ENCODE data around the gene SCP2. TPM values are rescaled to one million over a fixed set of nuclear protein-coding genes. Genes with fewer than 3 reads are reported as not detected.

SCP2 gene, protein sequence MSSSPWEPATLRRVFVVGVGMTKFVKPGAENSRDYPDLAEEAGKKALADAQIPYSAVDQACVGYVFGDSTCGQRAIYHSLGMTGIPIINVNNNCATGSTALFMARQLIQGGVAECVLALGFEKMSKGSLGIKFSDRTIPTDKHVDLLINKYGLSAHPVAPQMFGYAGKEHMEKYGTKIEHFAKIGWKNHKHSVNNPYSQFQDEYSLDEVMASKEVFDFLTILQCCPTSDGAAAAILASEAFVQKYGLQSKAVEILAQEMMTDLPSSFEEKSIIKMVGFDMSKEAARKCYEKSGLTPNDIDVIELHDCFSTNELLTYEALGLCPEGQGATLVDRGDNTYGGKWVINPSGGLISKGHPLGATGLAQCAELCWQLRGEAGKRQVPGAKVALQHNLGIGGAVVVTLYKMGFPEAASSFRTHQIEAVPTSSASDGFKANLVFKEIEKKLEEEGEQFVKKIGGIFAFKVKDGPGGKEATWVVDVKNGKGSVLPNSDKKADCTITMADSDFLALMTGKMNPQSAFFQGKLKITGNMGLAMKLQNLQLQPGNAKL
- total RNA-seq (2022; extraction: Qiagen RNA extraction; ENCODE audit: low read depth) = 47.0 to 69.6 TPM (median 52.0 TPM) in 5 replicates

DNA sequence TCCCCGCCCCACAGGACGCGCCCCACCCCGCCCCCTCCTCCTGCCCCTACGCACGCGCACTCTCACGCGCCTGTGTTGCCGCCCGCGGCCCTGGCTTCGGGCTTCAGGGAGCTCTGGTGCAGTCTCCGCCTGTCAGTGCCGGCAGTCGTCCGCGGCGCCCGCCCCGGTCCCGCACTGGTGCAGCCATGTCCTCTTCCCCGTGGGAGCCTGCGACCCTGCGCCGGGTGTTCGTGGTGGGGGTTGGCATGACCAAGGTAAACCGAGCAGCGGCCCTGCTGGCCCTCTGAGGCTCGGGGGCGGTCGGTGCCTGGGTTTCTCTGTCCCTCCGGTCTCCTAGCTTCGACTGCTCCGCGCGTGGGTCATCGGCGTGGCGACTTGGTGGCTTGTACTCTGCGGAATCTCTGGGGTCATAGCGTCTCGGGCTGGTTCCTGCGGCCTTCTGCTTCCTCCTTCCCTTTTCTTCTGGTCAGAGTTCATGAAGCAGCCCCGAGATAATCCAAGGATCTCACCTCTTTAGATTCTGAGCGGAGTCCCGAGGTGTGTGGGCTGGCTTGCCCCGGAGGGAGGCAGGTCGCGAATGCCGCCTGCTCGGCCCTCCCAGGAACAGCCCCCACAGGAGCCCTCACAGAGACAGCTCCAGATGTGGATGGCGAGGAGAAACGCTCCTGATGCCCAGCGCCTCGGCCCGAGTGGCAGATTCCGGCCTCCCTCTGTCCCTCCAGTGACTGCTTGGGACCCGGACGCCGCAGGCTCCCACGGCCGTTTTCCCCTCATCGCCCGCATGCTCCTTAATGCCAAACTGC, at the start of gene SCP2:
Gene SCP2 (plus strand): TSS at position 65 of the 803 bp plus-strand sequence. CDS start 121 bp downstream, at position 186.

DNA sequence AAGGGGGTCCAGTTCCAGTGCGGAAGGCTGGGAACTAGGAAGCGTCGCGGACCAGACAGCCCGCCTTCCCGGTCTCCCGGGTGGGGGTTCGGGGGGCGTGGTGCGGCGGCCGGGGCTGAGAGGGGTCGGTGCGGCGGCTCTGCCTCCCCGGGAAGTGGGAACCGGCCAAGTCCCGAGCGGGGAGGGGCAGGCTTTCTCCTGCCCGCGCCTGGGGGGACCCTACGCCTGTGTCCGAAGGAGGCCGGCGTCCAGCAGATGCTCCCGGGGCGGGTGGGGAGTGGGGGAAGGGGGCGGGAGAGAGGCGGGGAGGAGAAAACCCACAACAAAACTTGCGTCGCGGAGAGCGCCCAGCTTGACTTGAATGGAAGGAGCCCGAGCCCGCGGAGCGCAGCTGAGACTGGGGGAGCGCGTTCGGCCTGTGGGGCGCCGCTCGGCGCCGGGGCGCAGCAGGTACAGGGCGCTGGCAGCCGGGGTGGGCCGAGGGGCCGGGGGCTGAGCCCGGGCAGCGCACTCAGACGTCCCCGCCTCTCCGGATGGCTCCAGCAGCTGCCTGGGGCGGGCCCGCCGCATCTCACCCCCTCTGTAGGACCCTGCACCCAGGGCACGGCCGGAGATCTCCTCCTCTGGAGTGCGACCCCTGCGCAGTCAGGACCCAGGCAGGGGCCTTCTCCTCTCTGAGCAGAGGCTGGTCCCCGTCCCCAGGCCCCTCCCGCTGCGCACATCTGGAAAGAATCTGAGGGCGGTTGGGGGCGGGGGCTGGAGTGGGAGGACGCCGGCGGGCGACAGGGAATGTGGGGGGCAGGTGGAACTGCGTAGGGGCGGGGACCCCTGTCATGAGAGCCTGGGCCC, 135.0 kb downstream of the SCP2 start, which contains the start of gene PODN:
Gene PODN (plus strand): TSS at position 355 of the 849 bp plus-strand sequence. CDS start 7,643 bp downstream, outside the sequence.

Other genes with a start within 250 kb of the SCP2 start
- gene COA7, start 228.9 kb upstream of the SCP2 start, total RNA-seq (2022; extraction: Qiagen RNA extraction; ENCODE audit: low read depth) = 19.4 to 25.1 TPM (median 24.6 TPM) in 5 replicates
- 3.7 to 7.0 TPM (median 5.8 TPM) in 5 replicates for gene ZYG11B, start 200.8 kb upstream of the SCP2 start, total RNA-seq (2022; extraction: Qiagen RNA extraction; ENCODE audit: low read depth)
- gene ZYG11A, start 84.5 kb upstream of the SCP2 start, total RNA-seq (2022; extraction: Qiagen RNA extraction; ENCODE audit: low read depth) = 2.3 to 3.2 TPM (median 2.6 TPM) in 5 replicates
- 7.3 to 13.0 TPM (median 10.7 TPM) in 5 replicates for gene ECHDC2, start 5.5 kb upstream of the SCP2 start, total RNA-seq (2022; extraction: Qiagen RNA extraction; ENCODE audit: low read depth)
- gene PODN, start 134.9 kb downstream of the SCP2 start, total RNA-seq (2022; extraction: Qiagen RNA extraction; ENCODE audit: low read depth) = 0.09 TPM in 1 of 5 replicates, not detected in the others
- 0.04 TPM in 1 of 5 replicates, not detected in the others for gene SLC1A7, start 215.4 kb downstream of the SCP2 start, total RNA-seq (2022; extraction: Qiagen RNA extraction; ENCODE audit: low read depth)

Data from A549 treated with DMSO at 1 μM for 4 hours (cell line).